ENCODE measurements around the gene ARL5A.
A peak's percentile ranks its signal among the peaks of the same experiment; 100 is the strongest.
"Not testable (repeated sequence)": the region's sequence is repeated elsewhere in the genome, so short reads cannot be mapped to it uniquely, and the experiment has no call there.

Gene ARL5A, protein sequence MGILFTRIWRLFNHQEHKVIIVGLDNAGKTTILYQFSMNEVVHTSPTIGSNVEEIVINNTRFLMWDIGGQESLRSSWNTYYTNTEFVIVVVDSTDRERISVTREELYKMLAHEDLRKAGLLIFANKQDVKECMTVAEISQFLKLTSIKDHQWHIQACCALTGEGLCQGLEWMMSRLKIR

DNA sequence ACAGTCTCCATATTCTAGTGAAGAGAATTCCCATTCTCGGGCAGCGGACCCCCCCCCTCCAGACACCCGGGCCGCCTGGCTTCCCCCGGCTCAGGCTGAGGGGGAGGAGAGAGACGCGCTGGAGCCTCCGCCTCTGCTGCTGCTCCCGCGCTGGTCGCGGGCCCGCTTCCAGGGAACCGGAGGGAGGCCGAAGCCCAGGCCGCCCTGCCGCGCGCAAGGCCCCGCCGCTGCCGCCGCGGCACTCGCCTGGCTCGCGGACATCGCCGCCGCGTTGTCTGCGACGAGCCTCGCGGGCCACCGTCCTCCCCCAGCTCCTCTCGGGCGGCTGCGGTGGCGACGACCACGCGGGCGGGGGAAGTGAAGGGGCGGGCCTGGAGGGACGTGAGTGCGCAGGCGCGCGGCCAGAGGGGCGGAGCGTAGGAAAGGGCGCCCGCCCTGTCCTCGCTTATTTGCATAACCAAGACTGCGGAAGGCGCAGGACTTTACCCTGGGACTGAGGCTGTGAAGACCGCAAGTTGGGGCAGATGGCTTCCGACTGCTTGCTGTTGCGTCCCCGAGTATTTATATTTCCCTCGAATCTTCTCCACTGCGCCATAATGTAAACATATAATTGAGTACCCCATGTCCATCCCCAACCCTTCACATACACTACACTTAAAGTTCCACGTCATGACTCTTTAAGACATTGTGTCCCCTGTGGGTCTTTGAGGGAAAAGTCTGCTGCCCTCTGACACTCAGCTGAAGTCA is at the start of gene ARL5A:
ARL5A (minus strand) TSS at position 279 of the 747 bp plus-strand sequence; CDS start at position 34, 245 bp downstream.
- DNase-seq = peak; percentile 95

DNA sequence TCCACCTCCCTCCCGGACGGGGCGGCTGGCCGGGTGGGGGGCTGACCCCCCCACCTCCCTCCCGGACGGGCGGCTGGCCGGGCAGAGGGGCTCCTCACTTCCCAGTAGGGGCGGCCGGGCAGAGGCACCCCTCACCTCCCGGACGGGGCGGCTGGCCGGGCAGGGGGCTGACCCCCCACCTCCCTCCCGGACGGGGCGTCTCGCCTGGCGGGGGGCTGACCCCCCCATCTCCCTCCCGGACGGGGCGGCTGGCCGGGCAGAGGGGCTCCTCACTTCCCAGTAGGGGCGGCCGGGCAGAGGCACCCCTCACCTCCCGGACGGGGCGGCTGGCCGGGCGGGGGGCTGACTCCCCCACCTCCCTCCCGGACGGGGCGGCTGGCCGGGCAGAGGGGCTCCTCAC is 47.4 kb upstream of the ARL5A start:
- not testable (repeated sequence) for DNase-seq

DNA sequence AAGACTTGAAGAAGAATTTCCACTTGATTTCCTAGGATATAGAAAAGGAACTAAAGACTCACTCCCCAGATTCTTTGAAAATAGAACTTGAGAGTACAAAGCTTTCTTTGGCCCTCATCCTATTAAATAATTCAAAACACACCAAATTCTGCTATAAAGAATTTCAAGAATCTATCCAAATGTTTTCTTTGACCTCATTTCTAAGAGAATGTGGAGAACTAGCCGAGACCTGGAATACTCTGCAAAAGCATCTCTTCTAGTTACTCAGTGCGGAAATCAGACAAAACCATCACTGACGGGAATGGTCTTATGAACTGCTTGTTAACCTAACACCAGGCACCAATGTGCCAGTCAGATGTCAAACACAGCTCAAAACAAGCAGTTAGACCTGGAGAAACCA is 44.2 kb upstream of the ARL5A start:
- no peak for DNase-seq

DNA sequence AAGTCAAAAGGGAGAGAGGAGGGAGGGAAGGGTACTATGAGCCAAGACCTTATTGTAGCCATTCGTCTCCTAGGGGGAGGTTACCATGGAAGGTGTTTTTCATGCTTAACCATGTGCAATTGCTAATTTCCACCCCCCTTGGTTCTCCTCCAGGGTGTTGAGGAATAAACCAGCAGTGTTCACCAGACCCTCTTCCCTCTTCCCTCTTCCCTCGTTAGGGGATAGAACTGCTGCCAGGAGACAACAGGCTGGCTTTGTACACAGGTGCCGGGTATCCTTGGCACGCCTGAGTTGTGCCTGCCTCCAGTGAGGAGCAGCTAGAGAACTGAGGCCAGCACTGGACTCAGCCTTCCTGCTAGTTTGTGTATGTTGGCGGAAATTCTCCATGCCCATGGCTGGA is 41.1 kb upstream of the ARL5A start:
- no peak for DNase-seq

DNA sequence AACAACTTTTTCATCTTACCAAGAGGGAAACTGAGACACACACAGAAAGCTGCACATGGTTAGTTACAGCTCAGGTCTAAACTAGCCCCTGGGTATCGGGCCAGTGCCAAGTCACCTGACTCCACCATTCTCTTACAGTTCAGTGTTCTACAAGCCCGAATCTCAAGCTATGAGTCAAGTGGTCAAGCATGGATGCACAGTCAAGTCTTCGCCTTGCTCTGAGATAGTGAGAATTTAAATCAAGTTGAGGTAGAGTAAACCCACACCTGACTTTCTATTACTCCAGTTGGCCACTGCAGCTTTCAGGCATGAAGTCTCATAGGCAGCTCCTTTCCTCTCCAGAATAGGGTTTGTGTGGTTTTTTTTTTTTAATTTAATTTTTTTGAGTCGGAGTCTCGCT is 34.5 kb upstream of the ARL5A start:
- no peak for DNase-seq

DNA sequence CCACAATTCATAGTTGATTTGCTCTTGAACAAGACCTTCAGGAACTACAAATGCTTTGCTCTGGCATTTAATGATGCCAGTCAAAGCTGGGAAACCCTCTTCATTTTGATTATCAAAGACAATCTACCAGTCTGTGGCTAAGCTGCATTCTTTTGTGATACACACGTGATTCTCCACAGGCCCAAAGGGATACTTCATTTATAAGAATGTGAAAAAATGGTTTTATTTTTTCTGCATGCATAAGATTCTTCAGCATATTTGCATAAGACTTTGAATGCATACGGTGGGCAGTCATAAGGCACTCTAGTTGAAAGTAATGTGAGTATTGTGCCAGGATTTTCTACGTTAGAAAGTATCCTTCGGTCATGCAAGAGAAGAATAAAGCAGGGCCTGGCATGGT is 33.0 kb upstream of the ARL5A start:
- DNase-seq = no peak

DNA sequence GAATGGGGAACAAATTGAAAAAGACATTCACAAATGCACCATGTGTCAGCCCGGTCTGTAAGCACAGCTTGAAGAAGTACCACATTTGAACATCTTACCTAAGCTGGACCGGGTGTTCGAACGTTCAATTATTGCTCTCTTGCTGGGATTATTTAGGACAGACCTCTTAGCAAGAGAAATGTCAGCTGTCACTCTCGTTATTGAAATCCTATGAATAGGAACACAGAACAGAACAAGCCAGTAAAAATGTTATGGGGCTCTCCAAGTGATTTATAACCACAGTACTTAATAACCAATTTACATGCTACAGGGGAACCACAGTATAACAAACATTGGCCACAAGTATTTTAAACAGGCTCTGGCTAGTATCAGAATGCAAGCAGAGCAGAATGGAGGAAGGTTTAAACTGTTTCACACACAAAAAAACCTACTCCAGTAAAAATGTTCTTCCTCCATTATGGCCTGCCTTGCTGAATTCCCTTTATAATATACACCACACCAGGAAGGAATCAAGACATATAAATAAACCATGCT is 32.5 kb upstream of the ARL5A start:
- no peak for DNase-seq

DNA sequence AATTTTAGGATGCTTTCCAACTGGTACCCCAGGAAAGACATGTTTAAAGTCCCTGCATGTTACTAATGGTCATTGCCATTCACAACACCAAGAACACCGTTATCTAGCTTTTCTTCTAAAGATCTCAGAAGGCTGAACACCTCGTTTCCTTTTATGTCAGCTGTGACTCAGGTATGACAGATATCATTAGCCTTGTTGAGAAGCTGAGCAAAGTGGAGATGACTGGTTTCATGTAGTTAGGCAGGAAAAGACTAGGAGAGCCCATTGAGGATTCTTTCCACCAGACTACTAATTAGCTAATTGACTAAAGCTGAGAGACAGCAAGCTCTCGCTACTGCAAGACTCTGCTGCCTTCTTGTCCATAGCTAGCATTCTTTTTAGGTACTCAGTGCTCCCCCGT is 32.0 kb upstream of the ARL5A start:
- DNase-seq = no peak

DNA sequence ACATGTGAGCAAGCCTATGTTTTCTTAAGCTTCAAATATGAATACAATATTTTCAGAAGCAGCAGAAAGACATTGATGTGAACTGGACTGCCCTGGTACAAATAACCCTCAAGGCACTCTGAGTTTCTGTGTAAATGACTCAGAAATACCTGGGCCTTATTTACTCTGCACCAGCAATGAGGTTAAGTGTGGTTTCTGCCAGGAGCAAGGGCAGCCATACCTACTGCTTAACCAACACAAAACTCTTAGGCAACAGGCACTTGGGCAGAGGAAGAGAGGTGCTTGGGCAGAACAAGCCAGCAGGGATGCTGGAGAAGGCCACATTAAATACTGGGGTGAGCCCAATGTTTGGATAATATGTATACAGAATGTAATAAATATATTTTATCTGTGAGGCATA is 29.4 kb upstream of the ARL5A start:
- DNase-seq = no peak

DNA sequence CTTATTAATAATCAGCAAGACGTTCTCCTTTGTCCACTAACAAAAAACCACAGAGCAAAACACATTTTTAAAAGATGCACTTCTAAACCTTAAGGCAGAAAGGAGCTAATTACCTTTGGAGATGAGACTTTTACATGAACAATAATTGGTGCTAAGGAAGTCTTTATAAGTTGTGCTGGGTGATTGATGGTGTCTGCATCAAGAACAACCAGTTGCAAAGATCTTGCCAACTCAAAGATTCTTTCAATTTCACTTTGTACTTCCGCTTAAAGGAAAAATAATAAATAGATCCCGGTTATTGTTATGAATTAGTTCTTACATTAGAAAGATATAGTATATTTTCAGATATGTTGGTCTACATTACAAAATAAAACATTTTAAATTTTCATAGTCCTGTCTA is 26.9 kb upstream of the ARL5A start:
- DNase-seq = no peak

DNA sequence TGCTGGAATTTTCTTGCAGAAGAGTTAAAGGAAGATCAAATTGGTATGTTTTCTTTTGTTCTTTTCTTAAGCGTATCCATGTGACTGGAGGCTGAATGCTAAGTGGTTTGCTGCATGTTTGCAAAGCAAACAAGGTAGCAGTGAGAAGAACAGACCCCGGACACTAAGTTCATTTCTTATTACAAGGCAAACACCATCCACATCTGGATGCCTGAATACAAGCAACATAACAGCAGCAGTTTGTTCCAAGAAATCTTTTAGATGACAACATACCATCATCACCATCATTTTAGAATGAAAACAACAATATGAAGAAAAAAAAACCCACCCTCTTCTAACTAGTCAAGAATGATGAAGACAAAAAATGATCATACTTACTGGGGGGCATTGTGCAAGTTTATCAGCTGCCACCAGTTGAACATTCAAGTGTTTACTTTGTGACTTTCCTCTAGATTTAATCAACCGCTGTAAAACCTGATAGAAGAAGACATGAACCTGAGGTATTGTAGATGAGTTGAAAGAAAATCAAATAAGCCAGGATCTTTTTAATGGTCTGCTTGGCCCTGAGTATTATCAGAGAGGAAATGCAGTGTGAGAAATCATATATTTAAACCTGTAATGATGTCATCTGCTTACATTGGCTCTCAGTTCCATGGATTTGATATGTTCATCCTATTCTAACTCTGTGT is 25.0 kb upstream of the ARL5A start:
- no peak for DNase-seq

DNA sequence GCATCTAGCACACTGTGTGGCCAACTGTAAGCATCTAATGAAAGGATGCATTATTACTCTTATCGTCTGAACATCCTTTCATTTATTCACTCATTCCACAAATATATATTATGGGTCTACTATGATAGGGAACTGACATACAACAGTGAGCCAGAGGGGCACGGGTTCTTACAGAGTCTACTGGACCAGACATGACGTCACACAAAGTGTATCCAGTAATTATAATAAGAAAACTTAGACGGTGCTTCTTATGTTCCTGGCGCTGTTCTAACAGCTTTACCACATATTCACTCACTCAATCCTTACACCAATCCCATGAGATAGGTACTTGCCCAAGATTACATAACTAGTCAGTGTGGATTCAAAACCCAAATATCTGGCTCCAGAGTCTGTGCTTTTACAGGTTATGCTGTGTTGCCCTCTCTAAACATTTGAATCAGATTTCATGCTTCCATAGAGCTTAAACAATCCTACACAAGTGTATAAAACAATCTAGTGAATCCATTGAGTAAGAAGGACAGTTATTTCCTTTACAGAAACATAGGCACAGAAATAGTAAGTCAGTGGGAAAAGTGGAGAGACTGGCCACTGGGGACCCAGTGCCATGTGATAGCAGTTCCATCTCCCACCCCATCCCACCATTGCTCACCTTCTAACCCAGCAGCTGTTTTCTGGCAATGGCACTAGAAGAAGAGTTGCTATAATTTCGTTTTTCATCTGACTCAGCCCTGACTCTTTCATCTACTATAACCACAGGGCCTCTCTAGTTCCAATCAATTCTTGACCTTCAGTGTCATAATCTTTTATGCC is 24.2 kb upstream of the ARL5A start:
- no peak for DNase-seq

DNA sequence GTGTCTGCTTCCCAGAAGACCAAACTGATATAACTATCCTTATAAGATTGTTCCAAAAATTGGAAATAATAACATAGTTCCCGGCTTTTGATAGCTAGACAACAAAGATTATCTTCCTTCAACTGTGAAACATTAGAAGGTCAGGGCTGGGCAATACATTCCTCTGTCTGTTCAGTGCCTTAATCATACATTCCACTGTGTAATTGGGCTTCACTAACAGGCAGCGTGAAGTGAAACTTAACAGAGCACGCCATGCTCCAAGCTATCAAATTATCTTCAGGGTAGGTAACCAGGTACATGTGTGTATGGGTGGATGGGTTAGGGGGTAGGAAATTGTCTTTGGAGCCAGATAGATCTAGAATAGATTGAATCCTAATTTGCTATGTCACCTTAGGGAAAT is 23.5 kb upstream of the ARL5A start:
- no peak for DNase-seq

DNA sequence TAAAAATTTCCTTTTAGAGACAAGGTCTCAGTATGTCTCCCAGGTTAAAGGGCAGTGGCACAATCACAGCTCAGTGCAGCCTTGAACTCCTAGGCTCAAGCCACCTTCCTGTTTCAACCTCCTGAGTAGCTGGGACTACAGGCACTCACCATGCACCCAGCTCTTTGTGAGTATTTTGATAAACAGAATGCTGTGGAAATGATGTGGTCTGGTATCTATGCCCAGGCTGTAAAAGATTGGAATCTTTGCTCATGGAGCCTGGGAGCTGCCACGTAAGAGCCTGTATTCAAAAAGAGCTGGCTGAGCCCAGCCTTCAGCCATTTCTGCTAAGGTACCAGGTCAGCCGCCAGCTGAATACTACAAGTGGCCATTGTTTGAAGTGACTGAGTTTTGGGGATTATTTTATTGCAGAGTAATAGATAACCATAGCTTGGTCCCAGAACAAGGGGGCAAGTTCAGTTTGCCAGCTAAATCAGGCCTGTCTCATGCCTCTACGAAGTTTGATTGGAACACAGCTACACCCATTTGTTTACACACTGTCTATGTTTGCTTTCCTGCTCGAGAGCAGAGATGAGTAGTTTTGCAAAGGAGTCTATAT is 21.3 kb upstream of the ARL5A start:
- DNase-seq = no peak

DNA sequence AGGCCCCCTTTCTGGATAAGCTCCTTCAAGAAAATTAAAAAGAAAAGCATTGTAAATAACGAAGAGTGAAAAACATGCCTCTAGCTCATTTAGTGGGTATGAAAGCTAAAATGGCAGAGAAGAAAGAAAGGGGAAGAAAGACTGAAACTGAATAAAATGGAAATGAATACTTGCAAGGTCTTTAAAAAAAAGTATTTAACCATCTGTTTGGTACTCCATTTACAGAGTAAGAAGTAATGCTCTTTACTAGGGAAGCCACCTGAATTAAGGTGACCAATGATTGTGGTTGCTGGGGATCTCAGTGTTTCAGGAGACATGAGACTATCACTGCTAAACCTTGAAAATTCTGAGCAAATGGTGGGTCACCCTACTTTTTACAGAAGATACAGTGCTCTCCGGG is 17.7 kb upstream of the ARL5A start:
- DNase-seq = no peak

DNA sequence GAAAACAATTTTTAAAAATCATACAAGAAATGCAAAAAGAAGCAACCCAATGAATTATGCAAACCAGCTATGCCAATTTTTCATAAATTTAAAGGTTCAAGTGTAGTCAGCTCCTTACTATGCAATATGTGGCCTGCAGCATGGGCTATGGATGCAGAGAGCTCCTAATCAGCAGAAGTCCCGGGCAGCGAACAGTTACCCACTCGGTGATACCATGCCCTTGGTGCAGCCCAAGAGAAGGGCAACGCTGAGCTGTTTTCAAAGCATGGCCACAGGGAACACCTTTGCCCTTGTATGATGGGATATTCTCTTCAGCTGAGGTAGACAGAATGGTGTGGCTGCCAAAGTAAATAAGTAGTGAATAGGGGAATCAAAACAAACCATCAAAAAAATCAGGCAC is 17.3 kb upstream of the ARL5A start:
- no peak for DNase-seq

DNA sequence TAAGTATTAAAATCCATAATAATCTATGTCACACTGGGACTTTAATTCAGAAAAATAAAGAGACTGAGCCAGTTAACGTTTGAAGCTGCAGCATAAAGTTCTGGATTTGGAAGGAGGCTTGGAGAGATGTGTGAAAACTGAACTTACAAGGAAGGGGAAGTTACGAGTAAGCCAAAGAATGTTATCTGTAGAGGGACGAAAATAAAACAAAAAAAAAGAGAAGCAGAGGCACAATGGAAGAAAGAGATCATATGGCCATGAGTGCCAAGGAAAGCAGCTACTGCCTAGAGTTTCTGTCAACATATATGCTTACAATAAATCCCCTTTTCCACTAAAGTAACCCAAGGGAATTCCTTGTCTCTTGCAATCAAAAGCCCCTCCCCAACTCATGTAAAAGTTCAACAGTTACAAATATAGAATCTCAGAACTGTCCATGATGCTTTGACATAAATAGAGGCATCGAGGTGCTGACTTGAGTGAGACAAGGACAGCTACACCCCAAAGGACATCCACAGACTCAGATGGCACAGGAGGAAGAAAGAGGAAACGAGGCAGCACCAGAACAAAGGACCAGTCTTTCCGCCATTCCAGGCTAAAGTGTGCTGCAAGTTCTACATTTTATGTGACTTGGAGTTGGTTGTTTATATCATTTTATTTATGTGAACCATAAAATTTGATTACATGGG is 16.1 kb upstream of the ARL5A start:
- DNase-seq = no peak

DNA sequence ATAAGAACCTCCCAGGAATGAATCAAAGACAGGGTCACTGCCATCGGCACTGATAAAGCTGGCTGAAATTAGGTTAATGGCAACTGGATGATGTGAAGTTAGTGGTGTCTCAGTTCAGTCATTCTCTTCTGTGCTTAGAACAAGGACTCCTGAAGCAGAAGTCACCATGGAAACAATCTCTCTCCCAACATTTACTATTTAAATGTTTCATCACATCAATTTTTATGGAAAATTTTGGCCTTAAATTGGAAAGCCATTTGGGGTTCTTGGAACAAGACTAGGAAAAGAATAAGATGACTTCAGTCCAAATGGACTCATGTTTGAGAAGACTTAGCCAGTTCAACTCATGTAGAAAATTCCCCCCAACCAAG is 15.5 kb upstream of the ARL5A start:
- DNase-seq = no peak

DNA sequence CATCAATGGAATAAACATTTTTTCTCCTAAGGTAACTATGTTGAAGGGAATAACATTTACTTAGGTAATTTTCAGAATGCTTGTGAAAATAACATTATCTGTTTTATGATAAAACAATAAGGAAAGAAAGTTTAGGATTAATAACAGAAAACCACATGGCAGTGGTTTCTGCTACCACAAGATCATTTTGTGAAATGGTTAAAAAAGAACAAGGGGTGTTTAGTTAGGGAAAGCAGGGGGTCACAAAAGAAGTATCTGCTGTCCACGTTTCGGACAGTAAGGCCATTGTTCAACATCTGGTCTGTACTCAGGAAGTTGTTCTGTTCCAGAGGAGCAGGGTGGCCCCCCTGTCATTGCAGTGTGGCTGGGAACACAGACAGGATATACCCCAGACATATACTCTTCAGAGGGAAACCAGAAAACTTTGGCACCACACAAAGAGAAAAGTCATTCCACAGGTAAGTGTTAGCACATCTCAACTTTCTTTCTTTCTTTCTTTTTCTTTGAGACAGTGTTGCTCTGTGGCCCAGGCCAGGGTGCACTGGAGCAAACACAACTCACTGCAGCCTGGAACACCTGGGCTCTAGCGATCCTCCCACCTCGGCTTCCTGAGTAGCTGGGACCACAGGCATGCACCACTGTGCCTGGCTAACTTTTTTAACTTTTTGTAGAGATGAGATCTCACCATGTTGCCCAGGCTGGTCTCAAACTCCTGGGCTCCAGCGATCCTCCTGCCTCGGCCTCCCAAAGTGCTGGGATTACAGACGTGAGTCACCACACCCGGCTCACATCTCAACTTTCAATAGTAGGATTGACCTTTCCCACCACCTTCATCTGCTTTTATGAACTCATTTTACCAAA is 14.8 kb upstream of the ARL5A start:
- no peak for DNase-seq

DNA sequence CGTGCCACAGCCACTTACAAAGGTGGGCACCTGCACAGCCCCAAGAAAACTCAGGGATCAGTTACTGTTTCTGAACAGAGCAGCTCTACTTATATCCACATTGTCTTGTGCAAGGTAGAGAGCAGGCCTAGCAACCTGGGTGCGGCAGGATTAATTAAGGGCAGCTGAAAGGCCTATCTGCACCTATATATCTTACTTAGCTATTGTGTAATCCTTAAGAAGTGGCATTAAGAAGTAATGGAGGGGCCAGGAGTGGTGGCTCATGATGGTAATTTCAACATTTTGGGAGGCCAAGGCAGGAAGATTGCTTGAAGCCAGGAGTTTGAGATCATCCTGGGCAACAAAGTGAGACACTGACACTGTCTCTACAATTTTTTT is 12.8 kb upstream of the ARL5A start:
- DNase-seq = no peak
